ENCODE measurements around the gene ENPEP. TPM values are rescaled to one million over a fixed set of nuclear protein-coding genes. Genes with fewer than 3 reads are reported as not detected.
"Not testable (repeated sequence)": the region's sequence is repeated elsewhere in the genome, so short reads cannot be mapped to it uniquely, and the experiment has no call there.

The ENPEP gene, protein sequence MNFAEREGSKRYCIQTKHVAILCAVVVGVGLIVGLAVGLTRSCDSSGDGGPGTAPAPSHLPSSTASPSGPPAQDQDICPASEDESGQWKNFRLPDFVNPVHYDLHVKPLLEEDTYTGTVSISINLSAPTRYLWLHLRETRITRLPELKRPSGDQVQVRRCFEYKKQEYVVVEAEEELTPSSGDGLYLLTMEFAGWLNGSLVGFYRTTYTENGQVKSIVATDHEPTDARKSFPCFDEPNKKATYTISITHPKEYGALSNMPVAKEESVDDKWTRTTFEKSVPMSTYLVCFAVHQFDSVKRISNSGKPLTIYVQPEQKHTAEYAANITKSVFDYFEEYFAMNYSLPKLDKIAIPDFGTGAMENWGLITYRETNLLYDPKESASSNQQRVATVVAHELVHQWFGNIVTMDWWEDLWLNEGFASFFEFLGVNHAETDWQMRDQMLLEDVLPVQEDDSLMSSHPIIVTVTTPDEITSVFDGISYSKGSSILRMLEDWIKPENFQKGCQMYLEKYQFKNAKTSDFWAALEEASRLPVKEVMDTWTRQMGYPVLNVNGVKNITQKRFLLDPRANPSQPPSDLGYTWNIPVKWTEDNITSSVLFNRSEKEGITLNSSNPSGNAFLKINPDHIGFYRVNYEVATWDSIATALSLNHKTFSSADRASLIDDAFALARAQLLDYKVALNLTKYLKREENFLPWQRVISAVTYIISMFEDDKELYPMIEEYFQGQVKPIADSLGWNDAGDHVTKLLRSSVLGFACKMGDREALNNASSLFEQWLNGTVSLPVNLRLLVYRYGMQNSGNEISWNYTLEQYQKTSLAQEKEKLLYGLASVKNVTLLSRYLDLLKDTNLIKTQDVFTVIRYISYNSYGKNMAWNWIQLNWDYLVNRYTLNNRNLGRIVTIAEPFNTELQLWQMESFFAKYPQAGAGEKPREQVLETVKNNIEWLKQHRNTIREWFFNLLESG
- total RNA-seq: 8.2 TPM
- long read RNA-seq, full-length matches to known transcripts: 18 of 23 reads
- long read RNA-seq, partial matches to known transcripts: 4 of 23 reads
- long read RNA-seq, other reads (novel, unspliced or antisense): 1 of 23 reads

DNA sequence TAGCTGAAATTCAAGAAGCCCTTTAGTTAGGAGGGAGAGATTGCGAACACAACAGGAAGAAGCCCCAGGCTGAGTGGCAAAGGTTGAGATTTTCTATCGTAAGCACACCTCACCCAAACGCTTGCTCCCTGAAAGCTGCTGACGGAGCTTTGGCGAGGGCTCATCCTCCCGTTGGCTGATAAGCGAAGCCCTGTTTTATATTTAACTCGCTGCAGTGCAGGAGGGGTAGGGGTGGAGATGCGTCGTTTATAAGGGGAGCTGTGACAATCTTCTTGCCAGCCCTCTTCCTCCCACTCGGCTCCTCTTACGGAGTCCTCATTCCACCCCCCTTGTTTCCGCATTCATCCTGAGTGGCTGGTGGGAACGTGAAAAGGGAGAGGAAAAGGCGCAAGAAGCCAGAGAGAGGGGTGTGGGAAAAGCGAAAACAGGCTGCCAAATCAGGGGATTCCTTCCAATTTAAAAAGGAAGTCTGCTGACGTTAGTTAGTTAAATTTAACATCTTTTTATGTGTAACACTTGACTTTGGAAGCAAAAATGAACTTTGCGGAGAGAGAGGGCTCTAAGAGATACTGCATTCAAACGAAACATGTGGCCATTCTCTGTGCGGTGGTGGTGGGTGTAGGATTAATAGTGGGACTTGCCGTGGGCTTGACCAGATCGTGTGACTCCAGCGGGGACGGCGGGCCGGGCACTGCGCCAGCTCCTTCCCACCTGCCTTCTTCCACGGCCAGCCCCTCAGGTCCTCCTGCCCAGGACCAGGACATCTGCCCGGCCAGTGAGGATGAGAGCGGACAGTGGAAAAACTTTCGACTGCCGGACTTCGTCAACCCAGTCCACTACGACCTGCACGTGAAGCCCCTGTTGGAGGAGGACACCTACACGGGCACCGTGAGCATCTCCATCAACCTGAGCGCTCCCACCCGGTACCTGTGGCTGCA, at the start of gene ENPEP:
TSS of gene ENPEP (plus strand) at position 275 of the 938 bp plus-strand sequence. CDS start at position 535, 260 bp downstream.
- TF ChIP-seq, protein P1, sequence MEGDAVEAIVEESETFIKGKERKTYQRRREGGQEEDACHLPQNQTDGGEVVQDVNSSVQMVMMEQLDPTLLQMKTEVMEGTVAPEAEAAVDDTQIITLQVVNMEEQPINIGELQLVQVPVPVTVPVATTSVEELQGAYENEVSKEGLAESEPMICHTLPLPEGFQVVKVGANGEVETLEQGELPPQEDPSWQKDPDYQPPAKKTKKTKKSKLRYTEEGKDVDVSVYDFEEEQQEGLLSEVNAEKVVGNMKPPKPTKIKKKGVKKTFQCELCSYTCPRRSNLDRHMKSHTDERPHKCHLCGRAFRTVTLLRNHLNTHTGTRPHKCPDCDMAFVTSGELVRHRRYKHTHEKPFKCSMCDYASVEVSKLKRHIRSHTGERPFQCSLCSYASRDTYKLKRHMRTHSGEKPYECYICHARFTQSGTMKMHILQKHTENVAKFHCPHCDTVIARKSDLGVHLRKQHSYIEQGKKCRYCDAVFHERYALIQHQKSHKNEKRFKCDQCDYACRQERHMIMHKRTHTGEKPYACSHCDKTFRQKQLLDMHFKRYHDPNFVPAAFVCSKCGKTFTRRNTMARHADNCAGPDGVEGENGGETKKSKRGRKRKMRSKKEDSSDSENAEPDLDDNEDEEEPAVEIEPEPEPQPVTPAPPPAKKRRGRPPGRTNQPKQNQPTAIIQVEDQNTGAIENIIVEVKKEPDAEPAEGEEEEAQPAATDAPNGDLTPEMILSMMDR (IDR thresholded peaks at IDR 0.05): no peak
- Histone ChIP-seq H3K4me3 (peak within 1 kb of the TSS; percentile 49), H3K27me3 (ENCODE audit: low read depth) (peaks cover 4% of the 10 kb centered on the region), H3K27ac (peak within 1 kb of the TSS; percentile 31), H3K36me3 (no peaks in the 10 kb centered on the region), H3K9me3 (no peaks in the 10 kb centered on the region), H3K4me1 (no peaks in the 10 kb centered on the region)
- ATAC-seq (peak; percentile 73 to 76), DNase-seq (no peak)
- intact Hi-C loops (cut with DNase I): no loop called here

DNA sequence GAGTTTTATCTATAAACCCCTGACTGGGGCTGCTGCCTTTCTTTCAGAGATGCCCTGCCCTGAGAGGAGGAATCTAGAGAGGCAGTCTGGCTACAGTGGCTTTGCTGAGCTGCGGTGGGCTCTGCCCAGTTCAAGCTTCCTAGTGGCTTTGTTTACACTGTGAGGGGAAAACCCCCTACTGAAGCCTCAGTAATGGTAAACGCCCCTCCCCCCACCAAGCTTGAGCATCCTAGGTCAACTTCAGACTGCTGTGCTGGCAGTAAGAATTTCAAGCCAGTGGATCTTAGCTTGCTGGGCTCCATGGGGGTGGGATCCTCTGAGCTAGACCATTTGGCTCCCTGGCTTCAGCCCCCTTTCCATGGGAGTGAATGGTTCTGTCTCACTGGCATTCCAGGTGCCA, 44.1 kb upstream of the ENPEP start:
- H3K4me3 ChIP-seq; H3K36me3 ChIP-seq; H3K9me3 ChIP-seq; H3K27me3 ChIP-seq (ENCODE audit: low read depth); H3K4me1 ChIP-seq; H3K27ac ChIP-seq; DNase-seq; intact Hi-C loops (cut with DNase I); ATAC-seq: not testable (repeated sequence)

DNA sequence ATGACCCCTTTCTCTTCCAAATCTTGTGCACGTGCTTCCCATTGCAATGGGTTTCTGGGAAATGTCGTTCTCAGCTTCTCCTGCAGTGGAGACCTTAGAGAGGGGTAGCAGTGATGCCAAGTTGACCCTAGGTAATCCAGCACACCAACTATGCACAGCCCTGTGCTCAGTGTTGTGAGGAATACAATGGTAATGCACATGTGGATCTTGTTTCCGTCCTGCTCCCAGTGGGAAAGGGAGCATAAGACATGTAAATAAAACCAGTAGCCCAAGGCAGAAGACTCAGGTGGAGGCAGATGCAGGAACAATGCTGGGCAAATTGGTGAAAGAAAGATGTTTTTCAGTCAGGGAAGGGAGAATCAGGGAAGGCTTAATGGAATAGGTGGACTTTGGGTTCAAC, 38.7 kb upstream of the ENPEP start:
- H3K36me3 ChIP-seq; intact Hi-C loops (cut with DNase I); H3K4me1 ChIP-seq; H3K4me3 ChIP-seq; DNase-seq; H3K27ac ChIP-seq; H3K9me3 ChIP-seq; H3K27me3 ChIP-seq (ENCODE audit: low read depth); ATAC-seq: not testable (repeated sequence)

DNA sequence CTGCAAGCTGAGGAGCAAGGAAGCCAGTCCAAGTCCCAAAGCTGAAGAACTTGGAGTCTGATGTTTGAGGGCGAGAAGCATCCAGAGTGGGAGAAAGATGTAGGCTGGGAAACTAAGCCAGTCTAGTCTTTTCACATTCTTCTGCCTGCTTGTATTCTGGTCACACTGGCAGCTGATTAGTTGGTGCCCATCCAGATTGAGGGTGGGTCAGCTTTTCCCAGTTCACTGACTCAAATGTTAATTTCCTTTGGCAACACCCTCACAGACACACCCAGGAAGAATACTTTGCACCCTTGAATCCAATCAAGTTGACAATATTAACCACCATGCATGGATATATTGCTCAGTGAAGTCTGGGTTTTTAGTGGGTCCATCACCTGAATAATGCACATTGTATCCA, 36.7 kb upstream of the ENPEP start:
- H3K4me1 ChIP-seq; ATAC-seq; H3K27me3 ChIP-seq (ENCODE audit: low read depth); H3K4me3 ChIP-seq; H3K9me3 ChIP-seq; H3K36me3 ChIP-seq; H3K27ac ChIP-seq; DNase-seq; intact Hi-C loops (cut with DNase I): not testable (repeated sequence)

DNA sequence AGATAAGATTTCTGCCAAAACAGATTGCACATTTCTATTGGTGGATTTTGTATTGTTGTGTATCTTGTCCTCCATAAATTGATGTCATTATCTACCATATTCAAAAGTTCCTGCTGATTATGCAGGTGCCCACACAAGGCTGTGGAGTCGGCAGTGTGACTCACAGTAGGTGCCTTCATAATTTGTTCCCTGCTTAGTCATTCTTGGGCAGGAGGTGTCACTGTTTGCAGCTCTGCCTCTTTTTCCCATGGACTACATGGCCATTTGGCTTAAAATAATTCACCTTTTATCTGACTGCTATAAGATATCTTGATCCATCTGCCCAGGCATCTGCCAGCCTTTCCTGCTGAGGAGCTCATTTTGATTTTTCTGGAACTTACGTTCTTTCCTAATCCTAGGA, 33.6 kb upstream of the ENPEP start:
- intact Hi-C loops (cut with DNase I): no loop called here
- ATAC-seq: no peak
- Histone ChIP-seq H3K4me3 (no peak overlapping the region), H3K4me1 (no peaks in the 10 kb centered on the region), H3K36me3 (no peaks in the 10 kb centered on the region), H3K9me3 (no peaks in the 10 kb centered on the region), H3K27me3 (ENCODE audit: low read depth) (no peaks in the 10 kb centered on the region), H3K27ac (no peak overlapping the region)
- TF ChIP-seq, protein P1 (IDR thresholded peaks at IDR 0.05): no peak
- no peak for DNase-seq

DNA sequence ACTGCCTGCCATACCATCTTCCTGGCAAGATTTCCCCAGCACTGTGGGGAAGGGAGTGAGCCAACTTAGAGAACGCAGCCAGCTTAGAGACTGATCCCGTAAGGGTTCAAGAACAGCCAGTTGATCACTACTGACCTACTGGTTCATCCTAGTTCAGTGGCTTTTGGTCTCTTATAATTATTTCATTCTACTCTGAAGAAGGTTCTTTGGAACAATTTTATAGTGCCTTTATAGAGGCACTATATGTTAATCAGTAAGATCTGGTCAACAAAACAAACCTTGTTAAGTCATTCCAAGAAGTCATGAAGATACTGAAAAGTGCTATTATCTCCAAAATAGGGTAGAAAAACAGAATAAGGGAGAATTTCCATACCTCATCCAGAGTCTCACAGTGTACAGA, 33.2 kb upstream of the ENPEP start:
- TF ChIP-seq, protein P1 (IDR thresholded peaks at IDR 0.05): no peak
- no peak overlapping the region for H3K4me3 ChIP-seq
- H3K36me3 ChIP-seq: no peaks in the 10 kb centered on the region
- no peaks in the 10 kb centered on the region for H3K4me1 ChIP-seq
- ATAC-seq (no peak), DNase-seq (no peak)
- intact Hi-C loops (cut with DNase I): no loop called here
- no peaks in the 10 kb centered on the region for H3K27me3 ChIP-seq (ENCODE audit: low read depth)
- no peak overlapping the region for H3K27ac ChIP-seq
- no peaks in the 10 kb centered on the region for H3K9me3 ChIP-seq

Data from lower lobe of right lung (tissue), 2 donors.